LHCN-M2 (cell line): ENCODE measurements around the gene GNB1L. TPM values are rescaled to one million over a fixed set of nuclear protein-coding genes. Genes with fewer than 3 reads are reported as not detected.

Source experiments
- DNase-seq: peaks from one replicate; pipeline ENCODE4 v3.0.0-alpha.2; 2012; ENCODE audit warnings: low read depth
- total RNA-seq: library from RNA; depleted of rRNA; stranded (reverse); fragments of >200 nt; gene quantifications from 2 replicates; pipeline ENCODE4 v1.2.3, GENCODE V29; 2014

Gene GNB1L
- total RNA-seq, 1 experiment from 2014 or later: 11.3 TPM

- no peak for DNase-seq
Observed at GRCh38 chr22:19876941-19877625, 22.4 kb upstream of the GNB1L start.

GRCh38 chr22:19876314-19876940, 21.8 kb upstream of the GNB1L start:
- DNase-seq: no peak

- no peak for DNase-seq
Observed at GRCh38 chr22:19875531-19876313, 21.0 kb upstream of the GNB1L start.

GRCh38 chr22:19875061-19875530, 20.4 kb upstream of the GNB1L start:
- DNase-seq: no peak

GRCh38 chr22:19874307-19875060, 19.8 kb upstream of the GNB1L start:
- peak; percentile 68 for DNase-seq

GRCh38 chr22:19873960-19874306, 19.3 kb upstream of the GNB1L start:
- no peak for DNase-seq

GRCh38 chr22:19873138-19873959, 18.7 kb upstream of the GNB1L start:
- DNase-seq: no peak

- no peak for DNase-seq
Observed at GRCh38 chr22:19872779-19873137, 18.1 kb upstream of the GNB1L start.

GRCh38 chr22:19871845-19872778, 17.4 kb upstream of the GNB1L start:
- no peak for DNase-seq

- no peak for DNase-seq
Observed at GRCh38 chr22:19871023-19871844, 16.6 kb upstream of the GNB1L start.

GRCh38 chr22:19870153-19871022, 15.7 kb upstream of the GNB1L start:
- DNase-seq: no peak

- DNase-seq: no peak
Observed at GRCh38 chr22:19869497-19870152, 15.0 kb upstream of the GNB1L start.

GRCh38 chr22:19868773-19869471, 14.2 kb upstream of the GNB1L start:
- DNase-seq: no peak

GRCh38 chr22:19868333-19868732, 13.7 kb upstream of the GNB1L start:
- DNase-seq: no peak

GRCh38 chr22:19867617-19868016, 12.9 kb upstream of the GNB1L start:
- DNase-seq: no peak

- DNase-seq: no peak
Observed at GRCh38 chr22:19866665-19867009, 12.0 kb upstream of the GNB1L start.
